ENCODE measurements around the gene PRKCE. TPM values are rescaled to one million over a fixed set of nuclear protein-coding genes. Genes with fewer than 3 reads are reported as not detected.

The PRKCE gene
- total RNA-seq, 1 donor from 2014 or later, result 19.3 TPM

DNA sequence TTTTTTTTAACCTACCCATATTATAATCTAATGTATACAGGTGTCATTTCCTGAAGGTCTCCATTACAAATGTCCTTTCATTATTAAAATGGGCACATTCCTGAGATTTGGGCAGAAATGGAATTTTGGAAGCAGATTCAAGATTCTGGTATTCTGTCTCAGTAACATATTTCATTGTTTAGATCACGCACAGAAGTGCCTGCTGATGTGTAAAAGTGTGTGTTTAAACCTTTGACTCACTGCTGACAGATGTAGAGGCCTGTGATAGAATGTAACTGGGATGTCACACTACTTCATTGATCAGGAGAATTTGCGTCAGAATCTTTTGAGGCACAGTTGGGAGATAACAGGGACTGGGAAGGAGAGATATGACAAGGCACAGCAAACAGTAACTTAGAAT is 368.9 kb downstream of the PRKCE start:
- DNase-seq, result no peak

DNA sequence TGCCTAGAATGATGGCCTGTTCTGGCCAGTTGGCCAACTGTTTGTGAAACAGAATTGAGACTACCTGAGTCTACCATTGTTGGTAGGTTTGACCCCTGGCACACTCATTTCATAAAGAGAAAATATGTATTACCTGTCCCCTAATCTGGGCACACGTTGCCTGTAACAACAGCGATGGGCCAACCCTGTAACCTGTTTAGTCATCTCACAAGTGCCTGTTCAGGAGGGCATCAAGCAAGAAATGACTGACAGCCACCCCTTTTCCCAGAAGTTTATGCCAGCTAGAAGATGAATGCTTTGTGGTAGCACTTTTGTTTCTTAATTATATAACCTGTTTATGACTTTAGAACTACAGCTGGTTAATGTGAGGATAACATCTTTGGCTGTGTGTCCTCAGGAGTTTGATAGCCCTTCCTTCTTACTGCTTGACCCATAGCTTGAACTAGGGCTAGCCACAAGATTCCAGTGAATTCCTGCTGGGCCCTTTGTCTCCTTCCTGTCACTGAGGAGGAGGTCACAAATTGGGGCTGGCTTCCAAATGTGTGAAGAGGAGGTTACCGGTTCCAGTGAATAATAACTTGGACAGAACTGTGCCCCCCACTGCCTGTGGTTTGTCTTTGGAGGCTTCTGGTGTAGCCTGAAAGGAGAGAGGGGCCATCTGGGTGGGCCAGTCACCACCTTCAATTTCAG is 371.8 kb downstream of the PRKCE start:
- DNase-seq, result no peak

DNA sequence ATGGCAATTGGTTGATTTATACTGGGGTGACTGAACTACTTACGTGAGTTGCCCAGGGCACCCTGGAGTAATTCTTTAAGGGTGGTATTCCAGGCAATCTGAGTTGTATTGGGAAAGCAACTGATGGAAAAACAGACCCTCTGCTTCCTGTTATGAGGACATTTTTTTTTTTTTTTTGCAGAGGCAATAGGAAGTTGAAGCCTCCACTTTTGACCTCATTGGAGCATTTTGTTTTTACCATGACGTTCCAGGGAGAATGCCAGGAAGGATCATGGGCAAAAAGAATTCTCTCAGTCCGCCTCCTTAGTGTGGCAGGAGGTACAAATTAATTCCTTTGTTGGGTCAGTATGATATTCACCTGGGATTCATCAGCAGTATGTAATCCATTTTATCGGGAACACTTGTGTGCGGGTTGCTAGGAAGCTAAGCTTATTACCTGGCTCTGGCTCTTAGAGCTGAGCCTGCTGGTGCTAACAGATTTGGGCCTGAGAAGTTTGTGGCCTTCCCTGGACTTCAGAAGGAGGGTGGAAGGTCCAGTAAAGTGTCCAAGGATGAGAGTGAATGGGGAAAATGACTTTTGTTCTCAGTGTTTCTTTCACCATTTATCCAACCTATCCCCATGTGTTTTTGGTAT is 372.8 kb downstream of the PRKCE start:
- DNase-seq, result no peak

DNA sequence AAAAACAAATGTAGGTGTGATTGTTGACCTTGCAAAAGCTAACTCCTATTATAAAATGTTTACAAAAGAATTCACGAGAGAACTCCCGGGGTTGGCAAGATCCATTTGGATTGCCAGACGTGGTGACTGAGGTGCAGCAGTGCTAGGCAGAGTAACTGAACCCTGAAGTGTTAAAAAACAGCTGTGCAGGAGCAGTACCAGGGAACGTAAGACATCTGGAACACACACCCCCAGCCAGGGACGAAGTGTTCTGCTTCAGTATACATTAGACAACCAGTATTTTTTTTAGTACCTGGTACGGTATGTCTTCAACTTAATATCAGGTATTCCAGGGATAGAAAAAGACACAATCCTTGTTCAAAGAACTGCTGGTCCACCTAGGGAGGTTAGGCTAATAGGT is 373.6 kb downstream of the PRKCE start:
- DNase-seq, result no peak

DNA sequence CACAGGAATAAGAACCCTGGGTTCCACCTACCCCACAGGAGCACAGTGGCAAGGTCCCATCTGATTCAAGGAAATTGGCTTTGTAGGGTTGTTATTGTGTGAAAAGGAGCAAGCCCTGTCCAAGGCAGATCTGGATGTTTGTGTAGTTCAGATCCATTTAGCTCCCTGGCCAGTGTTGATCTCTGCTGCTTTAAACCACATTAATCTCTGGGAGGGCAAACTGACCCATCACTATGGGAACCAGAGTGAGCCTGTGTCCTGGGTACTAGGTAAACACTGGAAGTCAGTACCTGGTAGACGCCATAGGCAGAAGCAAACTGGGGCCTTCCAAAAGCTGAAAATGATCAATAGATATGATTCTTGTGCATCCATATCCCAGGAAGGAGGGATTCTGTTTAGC is 374.2 kb downstream of the PRKCE start:
- no peak for DNase-seq

DNA sequence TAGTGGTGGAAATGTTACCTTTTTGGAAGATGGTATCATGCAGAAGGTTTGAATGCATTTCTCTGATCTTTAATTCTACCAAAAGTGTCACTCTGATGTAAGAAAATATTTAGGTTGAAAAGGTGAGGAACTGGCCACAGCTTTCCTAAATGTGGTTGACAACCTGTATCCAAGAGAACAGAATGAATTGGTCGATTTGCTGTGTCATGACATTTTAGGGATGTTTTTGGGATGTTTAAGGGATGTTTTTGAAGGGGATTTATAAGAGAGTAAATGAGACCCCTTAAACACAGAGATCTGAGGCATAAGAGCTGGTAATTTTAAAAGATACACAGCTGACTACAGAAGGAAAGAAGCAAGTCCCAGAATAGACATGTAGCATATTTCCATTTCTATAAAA is 375.0 kb downstream of the PRKCE start:
- no peak for DNase-seq

DNA sequence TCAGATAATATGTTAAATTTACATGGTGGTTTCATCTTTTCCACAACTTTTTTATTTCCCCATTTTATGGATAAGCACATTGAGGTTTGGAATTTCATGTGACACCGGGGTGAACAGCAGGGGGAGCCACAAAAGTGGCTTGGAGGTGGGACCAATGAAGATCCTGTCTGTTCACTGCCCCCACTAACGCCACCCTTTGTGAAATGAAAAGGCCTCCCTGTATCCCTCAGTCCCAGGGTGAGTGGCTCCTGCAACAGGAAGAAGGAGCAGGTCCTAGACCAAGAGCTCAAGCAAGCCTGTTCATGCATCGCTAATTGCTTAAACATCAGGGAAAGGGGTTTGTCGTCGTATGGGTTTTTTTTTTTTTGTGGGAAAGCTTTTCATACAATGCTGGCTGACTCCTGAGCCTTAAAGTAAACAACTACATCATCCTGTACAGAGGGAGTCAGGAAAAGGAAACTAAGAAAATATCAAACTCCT is 377.9 kb downstream of the PRKCE start:
- DNase-seq, result no peak

DNA sequence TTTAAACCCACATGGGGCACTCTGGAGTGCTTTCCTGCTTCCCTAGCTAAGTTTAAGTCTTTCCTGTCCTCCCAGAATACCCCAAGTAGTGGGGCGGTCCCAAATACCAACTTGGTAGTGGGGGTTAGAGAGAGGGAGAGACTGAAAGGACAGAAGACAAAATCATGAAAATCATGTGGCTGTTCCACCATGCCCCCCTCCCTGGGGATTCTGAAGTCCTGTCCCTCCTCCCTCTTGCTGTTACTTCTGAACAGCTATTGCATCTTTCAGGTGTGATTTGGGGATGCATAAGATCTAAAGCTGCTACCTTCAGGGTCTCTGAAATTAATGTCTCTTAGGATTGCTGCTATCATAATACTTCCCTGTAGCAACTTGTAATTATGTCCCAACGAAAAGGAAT is 378.9 kb downstream of the PRKCE start:
- no peak for DNase-seq

DNA sequence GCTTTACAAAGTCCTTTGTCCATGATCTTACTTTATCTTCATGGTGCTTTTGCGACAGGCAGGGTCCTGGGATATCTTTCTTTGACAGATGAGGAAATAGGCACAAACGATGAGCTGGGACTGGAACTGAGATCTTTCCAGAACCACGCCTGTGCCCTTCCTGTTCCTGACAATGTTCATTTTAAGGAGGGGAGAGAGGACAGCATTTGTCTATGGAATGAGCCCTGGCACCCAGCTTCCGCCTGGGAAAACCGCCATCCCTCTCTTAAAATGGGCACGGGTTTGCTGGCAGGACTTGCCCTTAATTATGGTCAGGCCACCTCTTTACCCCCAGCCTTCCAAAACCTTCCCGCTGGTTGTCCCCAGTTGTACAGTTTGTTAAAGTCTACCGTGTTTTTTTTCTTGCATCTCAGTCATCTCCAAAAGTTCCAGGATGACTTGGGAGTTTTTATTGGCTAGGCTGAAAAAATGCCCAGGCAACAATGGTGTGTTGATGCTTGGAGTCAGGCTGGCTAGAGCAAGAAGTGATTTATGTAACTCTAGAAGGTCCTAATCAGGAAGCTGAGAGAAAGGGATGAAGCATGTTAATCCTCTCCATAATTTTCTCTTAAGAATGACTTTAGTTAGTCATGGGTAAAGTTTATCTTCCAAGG is 380.8 kb downstream of the PRKCE start:
- DNase-seq, result no peak

DNA sequence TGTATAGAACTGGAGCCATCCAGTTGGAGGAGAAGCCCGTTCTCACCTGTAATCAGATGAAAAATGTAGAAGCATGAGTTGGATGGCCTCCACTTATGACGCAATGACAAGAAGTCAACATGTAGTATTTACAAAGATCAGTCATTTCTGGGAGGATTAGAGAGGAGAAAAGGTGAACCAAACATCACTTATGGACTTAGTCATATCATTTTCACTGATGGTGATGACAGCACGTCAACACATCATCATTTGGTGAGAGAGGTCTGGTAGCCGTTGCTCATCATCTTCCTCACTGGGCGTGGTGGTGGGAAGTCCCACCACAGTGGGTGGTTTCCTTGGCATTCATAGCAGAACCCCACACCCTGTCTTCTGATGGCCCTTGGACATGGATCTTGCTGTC is 381.5 kb downstream of the PRKCE start:
- no peak for DNase-seq

DNA sequence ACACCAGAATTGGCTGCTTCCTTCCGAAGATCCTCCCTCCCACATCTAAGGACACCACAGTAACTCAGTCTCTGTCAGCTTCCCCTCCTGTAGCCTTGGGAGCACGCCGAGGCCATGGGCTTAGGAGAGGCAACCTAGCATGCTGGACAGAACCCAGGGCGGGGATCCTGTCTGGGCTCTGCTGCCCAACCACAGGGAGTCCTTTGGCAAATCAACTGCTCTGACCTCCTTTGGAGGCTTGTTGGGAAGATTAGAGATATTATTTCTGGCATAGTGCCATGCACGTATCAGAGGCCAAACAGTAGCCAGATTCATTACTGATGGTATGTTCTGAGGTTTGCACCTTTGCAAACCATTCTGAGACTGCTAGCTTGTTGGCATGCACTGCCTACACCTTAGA is 383.1 kb downstream of the PRKCE start:
- DNase-seq, result no peak

DNA sequence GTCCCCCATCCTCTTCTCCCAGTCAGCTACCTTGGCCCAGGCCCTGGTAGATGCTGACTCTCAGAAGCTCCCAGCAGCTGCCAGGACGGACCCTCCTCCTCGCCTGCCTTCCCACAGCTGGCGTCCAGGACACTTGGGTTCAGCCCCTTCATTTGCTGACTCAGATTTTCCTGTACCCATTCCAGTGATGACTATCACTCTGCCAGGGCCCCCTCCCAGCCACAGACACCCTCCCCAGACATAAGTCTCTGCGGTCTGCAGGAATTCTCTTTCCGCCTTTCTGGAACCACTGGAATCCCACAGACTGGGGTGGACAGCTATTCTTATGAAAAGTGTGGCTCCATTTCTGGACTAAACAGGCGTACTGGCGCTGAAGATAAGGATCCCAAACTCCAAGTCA is 385.5 kb downstream of the PRKCE start:
- DNase-seq, result no peak

DNA sequence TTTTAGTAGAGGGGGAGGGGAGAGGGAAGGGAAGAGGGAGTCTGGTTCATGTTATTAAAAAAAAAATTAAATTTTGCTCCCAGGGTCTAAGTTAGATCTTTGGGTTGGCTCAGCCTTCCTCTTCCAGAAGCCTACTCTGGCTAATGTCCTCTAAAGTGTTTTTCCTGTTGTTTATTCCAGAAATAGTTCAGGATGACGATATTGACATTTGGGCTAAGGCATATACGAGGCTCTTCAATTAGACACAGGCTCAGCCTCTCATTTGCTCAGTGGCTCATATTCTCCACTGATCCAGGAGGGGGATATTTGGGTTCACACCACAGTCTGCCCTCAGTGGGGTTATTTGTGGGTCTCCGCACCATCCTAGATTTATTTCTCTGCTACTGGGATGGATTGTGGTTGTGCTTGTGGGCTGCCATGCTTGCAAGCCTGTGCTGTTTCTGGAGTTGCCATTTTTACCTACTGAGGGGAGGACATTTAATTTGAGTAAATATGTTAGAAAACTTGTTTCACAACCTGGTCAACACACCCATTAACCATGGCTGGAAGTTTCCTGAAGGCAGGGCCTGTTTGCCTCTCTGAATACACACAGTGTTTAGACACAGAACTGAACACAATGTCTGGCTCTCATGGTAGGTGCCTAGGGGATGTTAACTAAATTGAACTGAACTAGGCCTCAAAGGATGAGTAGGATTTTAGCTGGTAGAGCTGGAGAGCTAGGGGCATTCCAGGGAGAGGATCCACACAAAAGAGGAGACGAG is 388.2 kb downstream of the PRKCE start:
- no peak for DNase-seq

DNA sequence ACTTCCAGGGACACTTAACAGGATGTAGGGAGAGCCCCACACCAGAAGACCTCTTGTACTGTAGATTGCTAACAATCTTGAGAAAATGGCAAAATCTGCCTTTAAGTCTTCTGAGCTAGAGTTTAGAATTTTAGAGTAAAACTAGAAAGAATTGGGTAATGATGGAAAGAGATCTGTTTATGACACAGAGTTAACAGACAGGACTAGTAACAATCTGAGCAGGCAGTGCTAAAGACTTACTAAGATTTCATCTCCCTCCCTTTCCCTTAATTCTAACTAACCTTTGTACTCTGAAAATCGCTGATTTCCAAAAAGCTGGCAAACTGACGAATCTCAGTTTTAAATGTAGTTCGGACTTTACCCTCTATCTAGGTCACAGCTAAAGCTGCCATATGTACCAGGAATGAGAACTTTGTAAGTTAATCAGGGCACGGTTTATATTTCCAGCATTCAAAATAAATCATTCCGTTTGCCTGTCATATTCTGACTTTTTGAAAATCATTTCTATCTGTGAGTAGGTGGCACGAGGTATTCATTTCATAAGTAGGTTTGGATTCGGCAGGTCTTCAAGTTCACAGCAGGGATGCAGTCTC is 389.2 kb downstream of the PRKCE start:
- no peak for DNase-seq

DNA sequence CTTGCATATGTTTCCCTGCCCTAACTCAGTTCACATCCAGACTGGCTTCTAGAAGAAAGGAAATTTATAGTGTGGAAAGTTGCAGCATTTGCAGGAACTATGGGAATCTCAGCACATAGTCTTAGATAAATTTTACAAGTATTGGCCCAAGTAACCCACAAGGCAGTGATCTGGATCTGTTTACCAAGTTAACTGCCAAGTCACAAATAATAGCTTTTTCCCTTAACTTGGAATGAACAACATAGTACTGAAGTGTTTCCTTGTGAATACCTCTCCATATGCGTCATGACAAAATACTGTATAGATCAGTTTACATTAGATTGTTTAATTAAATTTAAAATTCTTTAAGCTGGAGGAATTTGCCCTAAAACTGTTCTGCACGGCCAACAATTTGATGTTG is 390.0 kb downstream of the PRKCE start:
- DNase-seq, result peak; percentile 63

DNA sequence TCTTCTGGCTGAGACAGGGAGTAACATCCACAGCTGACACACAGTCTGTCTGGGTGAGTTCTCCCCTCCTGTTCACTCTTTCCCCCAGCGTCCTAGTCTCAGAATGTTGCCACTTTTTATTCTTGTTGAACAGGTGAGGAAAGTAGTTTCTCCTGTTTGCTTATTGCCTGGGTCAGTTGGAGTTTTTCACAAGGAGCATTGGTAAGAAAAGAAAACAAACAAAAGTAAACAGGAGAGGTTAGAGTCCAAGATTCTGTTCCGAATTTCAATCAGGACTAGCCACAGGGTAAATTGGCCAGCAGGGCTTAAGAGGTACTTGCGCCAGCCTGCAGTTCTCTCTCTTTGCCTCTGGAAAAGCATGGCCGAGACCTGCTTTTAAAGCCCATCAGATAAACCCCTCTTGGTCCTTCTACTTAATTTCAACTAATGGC is 390.7 kb downstream of the PRKCE start:
- DNase-seq, result no peak

DNA sequence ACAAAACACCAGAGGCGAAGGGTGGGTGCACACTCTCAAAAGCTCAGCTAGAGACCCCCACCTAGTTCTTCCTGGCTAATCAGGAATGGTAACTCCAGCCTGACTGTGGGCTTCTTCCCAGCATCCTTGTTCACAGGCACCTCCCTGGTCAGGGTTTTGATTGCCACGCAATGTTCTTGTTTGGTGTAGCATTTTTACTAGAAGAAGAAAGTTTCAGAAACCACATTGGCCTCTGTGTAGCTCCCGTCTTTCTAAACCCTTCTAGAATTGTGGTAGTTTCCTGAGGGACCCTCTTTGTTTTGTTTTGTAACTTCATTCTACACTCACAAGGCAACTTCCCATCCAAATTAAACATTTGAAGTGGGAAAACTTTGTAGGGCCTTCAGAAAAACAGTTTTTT is 391.2 kb downstream of the PRKCE start:
- DNase-seq, result no peak

DNA sequence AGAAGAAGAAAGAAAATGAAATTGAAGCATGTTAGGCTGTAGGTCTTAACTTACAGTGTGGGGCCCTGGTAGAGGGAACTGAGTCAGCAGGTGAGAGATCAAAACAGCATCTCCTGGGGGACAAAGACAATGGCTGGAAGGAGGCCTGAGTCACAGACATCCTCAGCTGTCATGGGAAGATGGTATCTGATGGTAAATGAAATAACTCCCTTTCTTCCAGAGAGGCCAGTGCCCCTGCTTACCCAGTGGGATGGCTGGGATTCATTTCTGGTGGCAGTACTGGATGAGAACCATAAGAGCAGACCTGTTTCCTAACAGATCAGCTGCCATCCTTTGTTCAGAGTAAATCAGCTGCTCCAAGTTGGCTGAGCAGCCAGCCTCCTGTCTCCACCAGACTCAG is 394.4 kb downstream of the PRKCE start:
- no peak for DNase-seq

DNA sequence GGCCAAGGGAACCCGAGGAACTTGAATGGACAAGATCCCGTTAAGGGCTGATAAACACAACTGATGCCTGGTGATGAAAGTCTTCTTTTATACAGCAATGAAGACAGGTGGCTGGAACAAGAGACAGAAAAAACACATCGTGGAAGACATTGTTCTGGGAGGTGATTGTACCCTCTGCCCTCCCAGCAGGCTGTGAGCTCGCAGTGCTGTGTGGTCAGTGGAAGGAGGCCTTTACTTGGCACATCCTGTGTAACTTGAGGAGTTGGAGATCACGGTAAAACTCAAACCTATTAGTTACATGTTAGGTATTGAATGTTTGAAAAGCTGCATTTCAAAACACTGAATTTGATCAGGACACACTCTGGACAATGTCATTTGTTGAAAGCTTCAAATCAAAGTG is 395.8 kb downstream of the PRKCE start:
- DNase-seq, result no peak

DNA sequence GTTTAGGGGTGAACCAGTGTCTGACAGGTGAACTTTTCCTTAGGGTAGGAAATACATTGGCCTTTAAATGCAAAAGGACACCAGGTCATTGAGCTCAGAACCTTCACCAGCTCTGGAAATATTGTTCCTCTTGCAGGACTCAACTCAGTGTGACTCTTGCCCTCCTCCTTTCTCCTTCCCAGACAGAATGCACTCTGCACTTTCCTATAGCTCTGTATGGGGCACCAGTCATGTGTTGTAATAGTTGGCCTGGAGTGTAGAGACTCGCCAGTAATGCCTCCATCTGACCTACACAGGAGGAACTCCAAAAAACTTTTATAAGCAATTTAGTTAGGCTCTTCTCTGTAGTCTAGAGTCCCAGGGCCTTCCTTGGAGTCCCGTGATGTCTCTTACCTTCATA is 397.2 kb downstream of the PRKCE start:
- no peak for DNase-seq

DNA sequence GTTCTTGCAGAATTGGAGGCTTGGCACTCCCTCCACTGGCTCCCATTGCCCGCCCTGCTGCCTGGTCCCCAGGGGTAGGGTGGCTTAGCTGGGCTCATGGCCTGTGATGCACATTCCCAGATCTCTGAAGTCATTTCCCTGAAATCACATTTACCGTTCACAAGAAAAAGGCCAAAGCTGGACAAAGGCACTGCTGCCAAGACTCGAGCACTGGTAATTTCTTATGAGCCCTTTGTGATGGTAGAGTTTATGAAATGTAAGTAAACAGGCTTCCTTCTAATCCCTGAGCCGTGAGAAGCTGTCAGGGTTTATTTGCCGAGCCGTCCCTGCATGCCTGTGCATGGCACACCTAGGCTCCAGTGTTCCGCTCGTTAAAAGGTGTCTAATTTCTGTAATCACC is 398.6 kb downstream of the PRKCE start:
- no peak for DNase-seq

DNA sequence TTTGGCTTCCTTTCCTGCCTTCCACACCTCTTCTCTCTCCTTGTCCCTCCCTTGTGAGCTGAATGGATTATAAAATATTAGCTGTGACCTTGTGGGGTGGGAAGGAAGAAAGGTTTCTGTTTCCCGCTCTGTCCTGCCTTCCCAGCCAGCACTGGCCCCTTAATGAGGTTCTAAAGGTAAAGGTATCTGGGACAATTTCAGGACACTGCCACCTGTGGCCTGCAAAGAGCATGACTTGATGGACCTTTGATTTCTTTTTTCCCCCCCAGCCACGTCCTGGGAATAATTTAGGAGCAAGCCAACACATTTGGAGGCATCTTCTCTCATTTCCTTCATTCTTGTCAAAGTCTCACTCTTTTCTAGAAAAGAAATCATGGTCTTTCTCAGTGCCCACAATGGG is 399.0 kb downstream of the PRKCE start:
- DNase-seq, result no peak

DNA sequence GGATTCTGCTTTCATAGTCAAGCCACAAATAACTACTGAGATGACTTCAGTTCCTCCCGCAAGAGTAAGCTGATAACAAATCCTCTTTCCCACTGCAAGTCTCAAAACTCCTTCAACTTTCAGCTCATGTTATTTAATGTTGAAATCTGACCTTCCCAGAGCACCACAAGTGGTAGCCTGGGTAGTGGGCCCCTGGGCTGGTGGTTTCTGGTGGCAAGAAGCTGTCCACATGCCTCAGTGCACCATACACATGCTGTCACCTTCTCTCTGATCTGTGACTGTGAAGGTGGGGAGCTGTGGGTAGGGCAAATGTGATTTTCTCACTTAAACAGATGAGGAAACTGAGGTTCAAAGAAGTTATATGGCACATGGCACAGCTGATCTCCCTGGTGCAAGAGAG is 399.6 kb downstream of the PRKCE start:
- DNase-seq, result no peak

Data from skin of body (tissue), 2 donors.